Measurements from ENCODE around the gene ERMAP.
A peak's percentile ranks its signal among the peaks of the same experiment; 100 is the strongest.
"Not testable (repeated sequence)": the region's sequence is repeated elsewhere in the genome, so short reads cannot be mapped to it uniquely, and the experiment has no call there.

The ERMAP gene

GRCh38 chr1:42845193-42845592, 28.3 kb downstream of the ERMAP start:
- no peak for DNase-seq (ENCODE audit: low read depth)

GRCh38 chr1:42845866-42846256, 28.9 kb downstream of the ERMAP start:
- DNase-seq (ENCODE audit: low read depth): no peak

- DNase-seq (ENCODE audit: low read depth): peak; percentile 82
Observed at GRCh38 chr1:42846257-42847110, 29.6 kb downstream of the ERMAP start, which contains the start of gene ZNF691. Gene ZNF691, plus strand, starts transcription at chr1:42846613. Its CDS starts 3,046 bp downstream, at chr1:42849659.

DNA sequence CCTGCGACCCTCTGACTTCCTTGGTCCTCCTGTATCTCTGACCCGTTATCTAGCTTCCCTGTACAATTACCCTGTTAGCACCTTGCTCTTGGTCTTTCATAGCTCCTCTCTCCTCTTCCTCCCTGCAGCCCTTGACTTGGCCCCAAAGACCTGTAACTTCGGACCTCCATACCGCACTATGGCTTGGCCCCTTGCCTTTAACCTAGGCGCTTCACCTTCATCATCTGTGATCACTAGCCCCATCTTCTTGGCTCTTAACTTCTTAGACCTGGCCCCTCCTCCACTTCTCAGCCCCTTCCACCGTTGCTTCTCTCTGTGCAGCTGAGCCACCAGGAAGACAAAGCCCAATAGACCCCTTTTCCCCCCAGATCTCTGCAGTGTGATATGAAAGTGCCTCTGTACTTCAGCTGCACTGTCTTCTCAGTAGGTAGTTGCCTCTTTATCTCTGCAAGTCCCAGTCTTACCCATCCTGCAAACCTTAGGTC, 30.2 kb downstream of the ERMAP start:
- DNase-seq (ENCODE audit: low read depth): no peak

- no peak for DNase-seq (ENCODE audit: low read depth)
Observed at GRCh38 chr1:42847721-42848460, 31.0 kb downstream of the ERMAP start.

DNA sequence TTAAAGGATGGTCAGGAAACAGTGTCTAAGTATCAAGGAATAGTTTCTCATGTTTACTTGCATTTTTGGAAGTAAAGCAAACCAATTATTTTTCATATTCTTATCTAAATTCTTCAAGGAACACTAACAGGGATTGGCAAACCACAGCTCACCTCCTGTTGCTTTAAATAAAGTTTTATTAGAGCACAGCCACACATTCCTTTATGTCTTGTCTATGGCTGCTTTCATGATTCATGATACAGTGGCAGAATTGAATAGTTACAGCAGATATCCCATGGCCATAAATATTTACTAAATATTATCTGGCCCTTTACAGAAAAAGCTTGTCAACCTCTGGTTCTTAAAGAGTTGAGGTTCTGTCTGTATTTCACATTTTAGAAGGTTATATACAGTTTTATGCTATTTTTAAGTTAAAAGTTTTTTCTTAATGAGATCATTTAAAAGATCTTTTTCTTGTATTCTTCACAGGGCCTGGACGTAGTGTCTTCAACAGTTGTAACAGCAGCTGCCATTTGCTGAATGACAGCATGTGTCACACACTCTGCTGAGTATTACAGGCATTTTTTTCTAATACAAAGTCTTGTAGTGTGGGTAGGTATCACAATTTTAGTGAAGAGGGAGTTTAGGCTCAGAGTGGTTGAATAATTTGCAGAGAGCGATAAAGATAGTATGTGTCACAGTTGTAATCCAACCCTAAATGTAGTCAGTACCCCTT, 32.1 kb downstream of the ERMAP start:
- no peak for DNase-seq (ENCODE audit: low read depth)

GRCh38 chr1:42849944-42850343, 33.0 kb downstream of the ERMAP start:
- DNase-seq (ENCODE audit: low read depth): no peak

GRCh38 chr1:42851420-42851819, 34.5 kb downstream of the ERMAP start:
- no peak for DNase-seq (ENCODE audit: low read depth)

DNA sequence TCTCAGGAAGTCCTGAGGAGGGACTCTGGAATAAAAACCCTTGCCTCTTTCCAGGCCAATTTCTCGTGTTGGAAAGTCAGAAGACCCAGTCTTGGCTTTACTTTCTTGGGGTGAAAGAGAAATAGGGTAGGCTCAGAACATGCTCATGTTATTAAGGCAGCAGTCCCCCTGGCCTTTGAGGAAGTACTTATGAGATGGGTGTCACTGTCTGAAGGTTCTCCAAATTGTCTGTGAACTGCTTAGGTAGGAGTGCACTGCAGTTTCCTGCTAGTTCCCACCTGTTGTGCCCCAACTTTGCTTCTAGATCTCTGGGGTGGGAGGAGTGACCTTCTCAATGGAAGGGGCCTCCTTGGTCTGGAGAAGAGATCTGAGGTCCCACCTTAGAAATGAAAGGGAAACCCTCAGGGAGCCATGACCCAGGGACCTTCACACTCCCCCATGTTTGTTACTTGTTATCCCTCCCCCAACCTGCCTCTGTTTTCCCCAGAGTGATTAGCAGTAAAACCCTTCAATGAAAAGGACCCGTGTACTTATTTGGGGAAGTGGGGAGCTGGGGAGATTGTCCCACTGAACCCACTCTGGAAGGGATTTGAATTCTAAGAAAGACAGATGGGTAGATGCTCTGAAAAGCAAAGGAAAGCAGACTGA, 35.2 kb downstream of the ERMAP start:
- no peak for DNase-seq (ENCODE audit: low read depth)

DNA sequence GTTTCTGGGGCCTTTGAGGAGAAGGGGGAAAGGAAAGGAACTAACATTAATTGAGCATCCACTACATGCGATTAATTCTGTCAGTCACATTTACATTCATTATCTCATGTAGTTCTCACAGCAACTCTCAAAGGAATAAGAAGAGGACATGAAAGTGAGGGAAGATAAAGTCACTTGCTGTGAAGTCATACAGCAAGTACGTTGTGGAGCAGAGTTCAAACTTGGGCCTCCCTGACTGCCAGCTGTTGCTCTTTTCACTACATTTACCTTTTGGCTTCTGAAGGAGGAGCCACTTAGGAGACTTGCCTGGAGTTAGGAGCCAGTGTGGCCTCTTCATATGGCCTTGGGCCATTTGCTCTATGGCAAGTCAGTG, 35.7 kb downstream of the ERMAP start:
- no peak for DNase-seq (ENCODE audit: low read depth)

GRCh38 chr1:42853116-42853884, 36.4 kb downstream of the ERMAP start:
- DNase-seq (ENCODE audit: low read depth): no peak

GRCh38 chr1:42856554-42856953, 39.6 kb downstream of the ERMAP start:
- not testable (repeated sequence) for DNase-seq (ENCODE audit: low read depth)

DNA sequence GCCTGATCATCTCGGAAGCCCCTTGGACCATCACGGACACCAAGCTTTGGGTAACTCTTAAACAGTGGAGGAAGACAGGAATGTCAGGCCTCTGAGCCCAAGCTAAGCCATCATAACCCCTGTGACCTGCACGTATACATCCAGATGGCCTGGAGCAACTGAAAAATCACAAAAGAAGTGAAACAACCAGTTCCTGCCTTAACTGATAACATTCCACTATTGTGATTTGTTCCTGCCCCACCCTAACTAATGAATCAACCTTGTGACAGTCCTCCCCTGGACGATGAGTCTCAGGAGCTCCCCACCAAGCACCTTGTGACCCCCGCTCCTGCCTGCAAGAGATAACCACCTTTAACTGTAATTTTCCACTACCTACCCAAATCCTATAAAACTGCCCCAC, 42.4 kb downstream of the ERMAP start:
- not testable (repeated sequence) for DNase-seq (ENCODE audit: low read depth)

DNA sequence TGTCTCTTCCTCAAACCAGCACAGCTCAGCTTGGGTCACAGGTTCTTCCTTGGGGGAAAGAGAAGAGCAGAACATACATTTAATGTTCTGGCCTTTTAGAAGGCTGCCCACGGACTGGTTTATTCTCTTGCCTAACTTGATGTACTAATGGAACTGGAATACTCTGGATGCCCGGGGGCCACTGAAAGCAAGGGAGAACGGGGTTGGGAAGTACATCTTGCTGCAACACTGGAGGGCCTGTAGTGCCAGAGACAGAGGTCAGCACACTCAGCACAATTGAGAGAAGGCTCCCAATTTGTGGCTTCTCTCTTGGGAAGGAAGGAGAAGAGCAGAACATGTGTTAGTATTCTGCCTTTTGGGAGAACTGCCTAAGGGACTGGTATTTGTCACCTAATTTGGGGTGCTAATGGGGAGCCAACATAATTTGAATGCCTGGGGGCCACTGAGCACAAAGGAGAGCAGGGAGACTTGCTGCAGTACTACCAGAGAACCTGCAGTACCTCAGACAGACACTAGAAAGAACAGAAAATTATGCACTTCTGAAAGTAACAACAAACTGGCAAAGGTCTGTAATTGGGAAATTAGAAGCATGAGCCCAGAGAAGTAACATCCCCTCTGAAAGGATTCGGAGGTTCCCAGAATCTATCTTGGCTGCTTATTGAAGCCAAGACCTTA, 43.6 kb downstream of the ERMAP start:
- no peak for DNase-seq (ENCODE audit: low read depth)

- DNase-seq (ENCODE audit: low read depth): no peak
Observed at GRCh38 chr1:42861014-42861399, 44.1 kb downstream of the ERMAP start.

DNA sequence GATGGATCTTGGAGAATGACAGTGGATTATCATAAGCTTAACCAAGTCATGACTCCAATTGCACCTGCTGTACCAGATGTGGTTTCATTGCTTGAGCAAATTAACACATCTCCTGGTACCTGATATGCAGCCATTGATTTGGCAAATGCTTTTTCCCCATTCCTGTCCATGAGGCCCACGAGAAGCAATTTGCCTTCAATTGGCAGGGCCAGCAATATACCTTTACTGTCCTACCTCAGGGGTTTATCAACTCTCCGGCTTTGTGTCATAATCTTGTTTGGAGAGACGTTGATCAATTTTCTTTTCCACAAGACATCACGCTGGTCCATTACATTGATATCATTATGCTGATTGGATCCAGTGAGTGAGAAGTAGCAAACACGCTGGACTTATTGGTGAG, 49.6 kb downstream of the ERMAP start:
- DNase-seq (ENCODE audit: low read depth): no peak

- not testable (repeated sequence) for DNase-seq (ENCODE audit: low read depth)
Observed at GRCh38 chr1:42868466-42868865, 51.5 kb downstream of the ERMAP start.

DNA sequence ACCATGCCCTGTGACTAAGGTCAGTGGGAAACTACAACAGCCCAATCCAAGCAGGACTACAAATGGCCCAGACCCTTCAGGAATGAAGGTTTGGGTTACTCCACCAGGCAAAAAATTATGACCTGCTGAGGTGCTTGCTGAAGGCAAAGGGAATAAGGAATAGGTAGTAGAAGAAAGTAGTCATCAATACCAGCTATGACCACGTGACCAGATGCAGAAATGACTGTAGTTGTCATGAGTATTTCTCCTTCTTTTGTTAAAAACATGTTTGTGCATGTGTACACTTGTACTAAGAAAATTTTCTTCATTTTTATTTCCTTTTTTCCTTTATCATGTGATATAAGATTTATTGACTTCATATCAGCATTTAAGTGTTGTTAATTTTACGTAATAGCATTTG, 52.3 kb downstream of the ERMAP start:
- not testable (repeated sequence) for DNase-seq (ENCODE audit: low read depth)

GRCh38 chr1:42869751-42870150, 52.8 kb downstream of the ERMAP start:
- DNase-seq (ENCODE audit: low read depth): not testable (repeated sequence)

- DNase-seq (ENCODE audit: low read depth): not testable (repeated sequence)
Observed at GRCh38 chr1:42873108-42873507, 56.2 kb downstream of the ERMAP start.

DNA sequence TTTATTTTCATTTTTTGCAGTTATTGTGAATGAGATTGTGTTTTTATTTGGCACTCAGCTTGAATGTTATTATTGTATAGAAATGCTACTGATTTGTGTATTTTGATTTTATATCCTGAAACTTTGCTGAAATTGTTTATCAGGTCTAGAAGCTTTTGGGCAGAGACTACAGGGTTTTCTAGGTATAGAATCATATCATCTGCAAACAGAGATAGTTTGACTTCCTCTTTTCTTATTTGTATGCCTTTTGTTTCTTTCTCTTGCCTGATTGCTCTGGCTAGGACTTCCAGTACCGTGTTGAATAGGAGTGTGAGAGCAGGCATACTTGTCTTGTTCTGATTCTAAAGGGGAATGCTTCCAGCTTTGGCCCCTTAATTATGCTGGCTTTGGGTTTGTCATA, 56.7 kb downstream of the ERMAP start:
- no peak for DNase-seq (ENCODE audit: low read depth)
